NCI-H2227 treated with DMSO at 0.1 percent for 48 hours (cell line): ENCODE data around the gene CD74.

Source experiments
- DNase-seq: peaks from one replicate; lab custom pipeline; 2025; lab: John Stamatoyannopoulos, UW

Gene CD74

GRCh38 chr5:150358261-150359095 lies 54.2 kb downstream of the CD74 start:
- DNase-seq, result no peak

- DNase-seq, result peak; percentile 83
Observed at GRCh38 chr5:150357326-150358260, 55.1 kb downstream of the CD74 start, which contains the start of gene TCOF1. TSS of gene TCOF1 (plus strand) at chr5:150357697. CDS start at chr5:150357747, 50 bp downstream.

- DNase-seq, result no peak
Observed at GRCh38 chr5:150356575-150357294, 56.0 kb downstream of the CD74 start.

GRCh38 chr5:150355791-150356190 lies 56.9 kb downstream of the CD74 start:
- no peak for DNase-seq

- peak; percentile 41 for DNase-seq
Observed at GRCh38 chr5:150353032-150353675, 59.6 kb downstream of the CD74 start.

GRCh38 chr5:150352244-150353031 lies 60.3 kb downstream of the CD74 start:
- no peak for DNase-seq
